Suprapubic skin (tissue), 4 donors: ENCODE results near the gene KLF6. TPM values are rescaled to one million over a fixed set of nuclear protein-coding genes. Genes with fewer than 3 reads are reported as not detected.

Experiments
- DNase-seq, 2 donors: peaks; one replicate each; pipeline ENCODE4 v3.0.0-alpha.2; 2019; ENCODE audit warnings: low spot score in 2 of 2
- H3K27ac ChIP-seq: fragments of 200-600 bp; sonication (generic); one replicate; pipeline ENCODE4 v1.5.1; 2019
- H3K27me3 ChIP-seq: fragments of 200-600 bp; sonication (generic); one replicate; pipeline ENCODE4 v1.5.1; 2019
- H3K36me3 ChIP-seq: fragments of 200-600 bp; sonication (generic); one replicate; pipeline ENCODE4 v1.5.1; 2019
- H3K4me1 ChIP-seq: fragments of 200-600 bp; sonication (generic); one replicate; pipeline ENCODE4 v1.5.1; 2019
- H3K4me3 ChIP-seq: fragments of 200-600 bp; sonication (generic); one replicate; pipeline ENCODE4 v1.5.1; 2019; ENCODE audit warnings: mild to moderate bottlenecking
- H3K9me3 ChIP-seq: fragments of 200-600 bp; sonication (generic); one replicate; pipeline ENCODE4 v1.5.1; 2019
- EP300 ChIP-seq: sonication (generic); formaldehyde crosslinking; IDR thresholded peaks from one replicate; pipeline ENCODE4 v1.6.1; 2017; ENCODE audit warnings: antibody characterized with exemption
- POLR2A ChIP-seq, 2 donors: fragments of 450-650 bp; IDR thresholded peaks; one replicate each; pipeline ENCODE4 v1.6.1; 2017; ENCODE audit warnings: antibody characterized with exemption in 2 of 2, mild to moderate bottlenecking in 2 of 2, moderate library complexity in 2 of 2
- POLR2AphosphoS5 ChIP-seq, 3 donors: sonication (generic); formaldehyde crosslinking; IDR thresholded peaks; one replicate each; pipeline ENCODE4 v1.6.1; 2017; ENCODE audit warnings: antibody characterized with exemption in 3 of 3
- WGBS: methylation state at CpG from one replicate; pipeline ENCODE4 v1.1.5; 2018; 5-methylcytosine and 5-hydroxymethylcytosine counted together
- total RNA-seq, 4 donors: library from RNA; depleted of rRNA; stranded (reverse); fragments of >200 nt; gene quantifications; one replicate each; pipeline ENCODE4 v1.1.0, GENCODE V29; 2016
- TF ChIP-seq, protein P1 (sequence below), 2 donors: fragments of 200-600 bp in 1 of 2; fragments of 450-650 bp in 1 of 2; sonication (generic) in 1 of 2; IDR thresholded peaks; one replicate each; pipeline ENCODE4 v1.5.1; 2016 to 2019; ENCODE audit warnings: antibody characterized with exemption in 2 of 2, mild to moderate bottlenecking in 1 of 2, moderate library complexity in 1 of 2

The KLF6 gene
- total RNA-seq, 4 donors from 2014 or later: 242 to 484 (median 276) TPM

- no peaks in the 10 kb centered on the region for H3K36me3 ChIP-seq
- H3K27ac ChIP-seq: no peak overlapping the region
- no peak for TF ChIP-seq EP300
- TF ChIP-seq, protein P1, sequence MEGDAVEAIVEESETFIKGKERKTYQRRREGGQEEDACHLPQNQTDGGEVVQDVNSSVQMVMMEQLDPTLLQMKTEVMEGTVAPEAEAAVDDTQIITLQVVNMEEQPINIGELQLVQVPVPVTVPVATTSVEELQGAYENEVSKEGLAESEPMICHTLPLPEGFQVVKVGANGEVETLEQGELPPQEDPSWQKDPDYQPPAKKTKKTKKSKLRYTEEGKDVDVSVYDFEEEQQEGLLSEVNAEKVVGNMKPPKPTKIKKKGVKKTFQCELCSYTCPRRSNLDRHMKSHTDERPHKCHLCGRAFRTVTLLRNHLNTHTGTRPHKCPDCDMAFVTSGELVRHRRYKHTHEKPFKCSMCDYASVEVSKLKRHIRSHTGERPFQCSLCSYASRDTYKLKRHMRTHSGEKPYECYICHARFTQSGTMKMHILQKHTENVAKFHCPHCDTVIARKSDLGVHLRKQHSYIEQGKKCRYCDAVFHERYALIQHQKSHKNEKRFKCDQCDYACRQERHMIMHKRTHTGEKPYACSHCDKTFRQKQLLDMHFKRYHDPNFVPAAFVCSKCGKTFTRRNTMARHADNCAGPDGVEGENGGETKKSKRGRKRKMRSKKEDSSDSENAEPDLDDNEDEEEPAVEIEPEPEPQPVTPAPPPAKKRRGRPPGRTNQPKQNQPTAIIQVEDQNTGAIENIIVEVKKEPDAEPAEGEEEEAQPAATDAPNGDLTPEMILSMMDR (IDR thresholded peaks at IDR 0.05): no peak
- TF ChIP-seq POLR2AphosphoS5 (IDR thresholded peaks at IDR 0.05): no peak
- no peak for TF ChIP-seq POLR2A (IDR thresholded peaks at IDR 0.05)
- no peaks in the 10 kb centered on the region for H3K9me3 ChIP-seq
- 95% methylated on average over 5 of the region's 5 CpGs for WGBS
- H3K27me3 ChIP-seq: no peaks in the 10 kb centered on the region
- DNase-seq: no peak
- peaks cover 24% of the 10 kb centered on the region for H3K4me1 ChIP-seq
- H3K4me3 ChIP-seq: no peak overlapping the region
Measured at GRCh38 chr10:3800586-3800985, 15.6 kb upstream of the KLF6 start.

DNA sequence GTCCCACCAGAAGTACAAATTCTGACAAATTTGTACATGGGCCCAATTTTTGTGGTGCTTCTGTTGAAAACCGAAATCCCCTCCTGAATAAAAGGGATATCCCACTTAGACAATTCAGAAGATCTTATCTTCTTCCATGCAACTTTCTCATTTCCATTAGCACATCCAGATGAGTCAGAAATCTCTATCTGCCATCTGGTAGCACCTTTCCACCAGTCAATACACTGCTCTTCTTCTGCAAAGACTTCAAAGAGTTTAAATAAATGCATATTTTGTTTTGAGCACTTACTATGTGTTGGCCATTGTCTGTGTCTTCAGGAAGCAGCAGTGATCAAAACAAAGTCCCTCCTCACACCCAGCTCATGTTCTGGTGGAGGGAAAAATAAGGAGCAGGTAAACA is 12.7 kb upstream of the KLF6 start:
- WGBS: 55% methylated on average over 1 of the region's 1 CpG
- peaks cover 6% of the 10 kb centered on the region for H3K9me3 ChIP-seq
- no peak for TF ChIP-seq EP300
- no peak for TF ChIP-seq POLR2A (IDR thresholded peaks at IDR 0.05)
- TF ChIP-seq, protein P1 (IDR thresholded peaks at IDR 0.05): no peak
- TF ChIP-seq POLR2AphosphoS5 (IDR thresholded peaks at IDR 0.05): no peak
- H3K4me3 ChIP-seq: no peak overlapping the region
- DNase-seq: no peak
- no peaks in the 10 kb centered on the region for H3K27me3 ChIP-seq
- no peaks in the 10 kb centered on the region for H3K36me3 ChIP-seq
- H3K27ac ChIP-seq: no peak overlapping the region
- no peaks in the 10 kb centered on the region for H3K4me1 ChIP-seq

DNA sequence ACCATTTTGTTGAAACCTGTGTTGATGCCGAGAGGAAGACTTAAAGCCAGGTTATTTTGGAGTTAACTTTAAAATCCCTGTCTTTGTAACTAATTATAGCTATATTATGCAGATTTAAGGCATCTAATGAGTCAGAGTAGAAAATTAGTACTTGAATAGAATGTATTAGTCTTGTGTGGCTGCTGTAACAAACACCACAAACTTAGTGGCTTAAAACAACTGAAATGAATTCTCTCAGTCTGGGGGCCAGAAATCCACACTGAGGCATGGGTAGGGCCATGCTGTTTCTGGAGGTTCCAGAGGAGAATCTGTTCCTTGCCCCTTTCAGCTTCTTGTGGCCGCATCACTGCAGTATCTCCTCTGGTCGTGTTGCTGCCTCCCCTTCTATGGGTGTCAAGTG is 8.5 kb upstream of the KLF6 start:
- H3K4me3 ChIP-seq: no peak overlapping the region
- H3K9me3 ChIP-seq: peaks cover 6% of the 10 kb centered on the region
- no peak overlapping the region for H3K27ac ChIP-seq
- WGBS: 90% methylated on average over 3 of the region's 3 CpGs
- no peaks in the 10 kb centered on the region for H3K36me3 ChIP-seq
- DNase-seq: no peak
- no peak for TF ChIP-seq EP300
- no peaks in the 10 kb centered on the region for H3K4me1 ChIP-seq
- no peaks in the 10 kb centered on the region for H3K27me3 ChIP-seq

DNA sequence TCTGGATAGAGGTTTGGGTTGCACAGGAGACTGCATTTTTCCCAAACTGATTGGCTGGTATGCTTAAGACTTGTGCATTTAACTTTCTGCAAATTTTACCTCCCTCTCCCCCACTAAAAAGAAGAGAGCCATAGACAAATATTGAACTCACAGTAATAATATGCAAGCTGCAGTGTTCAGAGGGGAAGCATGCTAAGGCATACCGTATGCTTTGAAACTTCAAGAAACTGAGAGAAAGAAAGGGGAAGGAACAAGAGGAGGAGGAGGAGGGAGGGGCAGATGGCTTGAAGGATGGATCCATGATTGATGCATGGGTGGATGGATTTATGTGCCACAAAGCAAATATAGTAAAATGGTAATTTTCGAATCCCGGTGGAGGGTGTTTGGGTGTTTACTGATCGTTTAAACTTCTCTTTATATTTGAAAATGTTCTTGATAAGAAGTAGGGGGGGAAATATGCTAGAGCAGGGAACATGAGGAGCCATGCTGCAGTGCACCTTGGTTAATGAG is 7.8 kb upstream of the KLF6 start:
- no peak for DNase-seq
- Histone ChIP-seq H3K4me3 (no peak overlapping the region), H3K36me3 (no peaks in the 10 kb centered on the region), H3K4me1 (no peaks in the 10 kb centered on the region), H3K27ac (no peak overlapping the region), H3K9me3 (peaks cover 6% of the 10 kb centered on the region), H3K27me3 (no peaks in the 10 kb centered on the region)
- WGBS: 73% methylated on average over 4 of the region's 4 CpGs
- TF ChIP-seq POLR2AphosphoS5 (IDR thresholded peaks at IDR 0.05): no peak
- TF ChIP-seq, protein P1 (IDR thresholded peaks at IDR 0.05): no peak
- no peak for TF ChIP-seq POLR2A (IDR thresholded peaks at IDR 0.05)
- TF ChIP-seq EP300: no peak

- no peak for DNase-seq
- 78% methylated on average over 3 of the region's 3 CpGs for WGBS
- H3K4me1 ChIP-seq: no peaks in the 10 kb centered on the region
- peaks cover 6% of the 10 kb centered on the region for H3K9me3 ChIP-seq
- no peak overlapping the region for H3K27ac ChIP-seq
- H3K36me3 ChIP-seq: no peaks in the 10 kb centered on the region
- H3K27me3 ChIP-seq: no peaks in the 10 kb centered on the region
- no peak for TF ChIP-seq EP300
- no peak for TF ChIP-seq POLR2AphosphoS5 (IDR thresholded peaks at IDR 0.05)
- TF ChIP-seq, protein P1 (IDR thresholded peaks at IDR 0.05): no peak
- no peak for TF ChIP-seq POLR2A (IDR thresholded peaks at IDR 0.05)
- no peak overlapping the region for H3K4me3 ChIP-seq
Measured at GRCh38 chr10:3791974-3792633, 7.1 kb upstream of the KLF6 start.
